HFFc6 (cell line): ENCODE data around the gene GSPT1. TPM values are rescaled to one million over a fixed set of nuclear protein-coding genes. Genes with fewer than 3 reads are reported as not detected.

Experiments
- DNase-seq: peaks from one replicate; pipeline ENCODE4 v3.0.0-alpha.2; 2018
- H3K27ac Mint-ChIP-seq: 2 replicates; pipeline ENCODE4 v1.8.0; 2020; ENCODE audit warnings: mild to moderate bottlenecking, mixed read lengths
- H3K27me3 Mint-ChIP-seq: 2 replicates; pipeline ENCODE4 v1.8.0; 2021; ENCODE audit warnings: mild to moderate bottlenecking, moderate library complexity, mixed read lengths; ENCODE audit not compliant: insufficient read depth
- H3K36me3 Mint-ChIP-seq: 2 replicates; pipeline ENCODE4 v1.8.0; 2021; ENCODE audit warnings: low read depth, mixed read lengths
- H3K4me1 Mint-ChIP-seq: 2 replicates; pipeline ENCODE4 v1.8.0; 2020; ENCODE audit warnings: low read depth, mixed read lengths
- H3K4me3 Mint-ChIP-seq: 2 replicates; pipeline ENCODE4 v1.8.0; 2020; ENCODE audit warnings: mild to moderate bottlenecking, moderate library complexity, mixed read lengths
- H3K9me3 Mint-ChIP-seq: 2 replicates; pipeline ENCODE4 v1.8.0; 2020; ENCODE audit warnings: mild to moderate bottlenecking, mixed read lengths
- total RNA-seq, 6 experiments: library from RNA; stranded (reverse); fragmentation: NEBNext Ultra II Directional; extraction: Animal tissue kit (Norgen Biotek cat#: 25700); gene quantifications; 2 replicates in 1 of 6; 3 replicates in 5 of 6; pipeline ENCODE4 v1.2.3, GENCODE V29; 2021
- TF ChIP-seq, protein P1 (sequence below): fragments of 200-600 bp; sonication (generic); IDR thresholded peaks from 2 replicates; pipeline ENCODE4 v1.5.0; 2021; ENCODE audit warnings: antibody characterized with exemption, mild to moderate bottlenecking

GSPT1 gene
- total RNA-seq, 6 experiments from 2014 or later: 187 to 221 (median 211) TPM

DNA sequence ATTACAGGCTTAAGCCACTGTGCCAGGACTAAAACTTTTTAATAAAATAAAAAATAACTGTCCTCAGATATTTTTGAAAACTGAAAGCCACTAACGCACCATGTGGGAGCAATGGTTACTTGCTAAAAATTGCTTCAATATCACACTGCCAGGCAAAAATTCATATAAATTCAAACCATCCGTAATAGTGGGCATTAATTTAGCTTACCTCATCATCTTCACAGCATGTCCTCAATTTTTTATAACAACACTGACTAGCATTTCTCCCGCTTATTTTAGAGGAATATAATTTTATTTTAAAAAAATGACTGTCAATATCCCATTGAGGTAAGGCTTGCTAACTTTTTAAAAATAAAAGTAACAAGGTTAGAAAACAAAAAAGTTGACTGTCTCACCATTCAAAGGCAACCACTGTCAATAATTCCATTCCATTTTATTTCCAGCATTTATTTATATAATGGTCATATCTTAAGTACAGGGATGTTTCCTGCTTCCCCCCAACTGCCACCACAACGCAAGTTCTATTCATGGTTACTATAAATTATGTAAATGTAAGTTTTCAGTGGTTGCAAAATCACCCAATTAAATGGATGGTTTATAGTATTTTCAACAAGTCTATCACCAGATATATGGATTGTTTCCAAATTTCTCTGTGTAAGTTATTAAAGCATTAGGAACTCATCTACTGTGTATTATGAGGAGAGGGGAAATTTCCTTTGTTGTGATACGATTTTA lies 25.4 kb downstream of the GSPT1 start:
- DNase-seq: no peak
- Mint-ChIP-seq H3K36me3 (peaks cover 32% of the 10 kb centered on the region), H3K4me1 (no peaks in the 10 kb centered on the region), H3K9me3 (no peaks in the 10 kb centered on the region), H3K27me3 (no peaks in the 10 kb centered on the region), H3K4me3 (no peak overlapping the region), H3K27ac (no peak overlapping the region)
- TF ChIP-seq, protein P1, sequence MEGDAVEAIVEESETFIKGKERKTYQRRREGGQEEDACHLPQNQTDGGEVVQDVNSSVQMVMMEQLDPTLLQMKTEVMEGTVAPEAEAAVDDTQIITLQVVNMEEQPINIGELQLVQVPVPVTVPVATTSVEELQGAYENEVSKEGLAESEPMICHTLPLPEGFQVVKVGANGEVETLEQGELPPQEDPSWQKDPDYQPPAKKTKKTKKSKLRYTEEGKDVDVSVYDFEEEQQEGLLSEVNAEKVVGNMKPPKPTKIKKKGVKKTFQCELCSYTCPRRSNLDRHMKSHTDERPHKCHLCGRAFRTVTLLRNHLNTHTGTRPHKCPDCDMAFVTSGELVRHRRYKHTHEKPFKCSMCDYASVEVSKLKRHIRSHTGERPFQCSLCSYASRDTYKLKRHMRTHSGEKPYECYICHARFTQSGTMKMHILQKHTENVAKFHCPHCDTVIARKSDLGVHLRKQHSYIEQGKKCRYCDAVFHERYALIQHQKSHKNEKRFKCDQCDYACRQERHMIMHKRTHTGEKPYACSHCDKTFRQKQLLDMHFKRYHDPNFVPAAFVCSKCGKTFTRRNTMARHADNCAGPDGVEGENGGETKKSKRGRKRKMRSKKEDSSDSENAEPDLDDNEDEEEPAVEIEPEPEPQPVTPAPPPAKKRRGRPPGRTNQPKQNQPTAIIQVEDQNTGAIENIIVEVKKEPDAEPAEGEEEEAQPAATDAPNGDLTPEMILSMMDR: no peak

DNA sequence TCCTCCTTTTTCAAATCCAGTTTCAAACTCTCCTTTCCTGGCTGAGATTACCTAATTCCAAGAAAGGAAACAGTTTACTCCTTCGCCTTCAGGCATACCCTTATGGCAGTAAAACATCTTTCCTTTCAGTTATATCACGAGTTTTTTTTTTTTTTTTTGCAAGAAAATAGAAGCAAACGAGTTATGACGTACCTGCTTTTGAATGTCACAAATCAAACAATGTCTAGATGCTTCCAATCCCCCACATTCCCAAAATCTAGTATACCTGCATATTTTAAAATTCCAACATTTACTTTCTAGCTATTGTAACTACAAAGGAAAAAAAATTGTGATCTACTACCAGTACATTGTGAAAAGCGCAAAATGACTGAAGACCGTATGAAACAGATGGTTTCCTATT lies 28.9 kb downstream of the GSPT1 start:
- no peak for DNase-seq
- Mint-ChIP-seq H3K4me3 (no peak overlapping the region), H3K27ac (no peak overlapping the region), H3K9me3 (no peaks in the 10 kb centered on the region), H3K36me3 (peaks cover 22% of the 10 kb centered on the region), H3K27me3 (no peaks in the 10 kb centered on the region; the same call in 1 of the 2 replicates), H3K4me1 (no peaks in the 10 kb centered on the region)
- TF ChIP-seq, protein P1: no peak

DNA sequence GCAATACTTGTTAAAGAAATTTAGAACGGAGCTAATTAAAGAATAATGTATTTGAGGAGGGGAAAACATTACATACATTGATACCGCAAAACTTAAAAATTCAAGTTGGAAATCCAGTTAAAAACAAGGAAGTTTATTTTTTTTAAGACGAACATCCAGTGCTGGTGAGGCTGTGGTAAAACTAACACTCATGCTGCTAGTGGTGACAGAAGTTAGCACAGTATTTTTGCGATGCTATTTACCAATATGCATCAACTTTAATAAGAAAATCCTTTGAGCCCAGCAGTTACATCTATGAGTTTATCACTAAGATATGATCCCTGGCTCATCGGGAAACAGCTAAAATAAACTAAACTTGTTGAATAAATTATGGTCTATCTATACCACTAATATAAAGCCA lies 31.7 kb downstream of the GSPT1 start:
- Mint-ChIP-seq H3K36me3 (peaks cover 25% of the 10 kb centered on the region), H3K27ac (no peak overlapping the region), H3K4me1 (no peaks in the 10 kb centered on the region), H3K4me3 (no peak overlapping the region), H3K27me3 (no peaks in the 10 kb centered on the region; the same call in 1 of the 2 replicates), H3K9me3 (no peaks in the 10 kb centered on the region)
- DNase-seq: no peak
- TF ChIP-seq, protein P1: no peak

DNA sequence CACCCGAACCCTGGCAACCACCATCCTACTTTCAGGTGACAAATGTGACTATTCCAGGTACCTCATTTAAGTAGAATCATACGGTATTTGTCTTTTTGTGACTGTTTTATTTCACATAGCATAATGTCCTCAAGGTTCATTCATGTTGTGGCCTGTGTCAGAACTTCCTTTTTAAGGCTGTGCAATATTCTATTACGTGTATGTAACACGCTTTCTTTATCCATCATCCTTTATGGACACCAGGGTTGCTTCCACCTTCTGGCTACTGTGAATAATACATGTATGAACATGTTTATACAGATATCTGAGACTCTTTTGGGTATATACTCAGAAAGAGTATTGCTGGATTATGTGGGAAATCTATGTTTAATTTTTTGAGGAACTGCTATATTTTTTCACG lies 35.7 kb downstream of the GSPT1 start:
- no peak for DNase-seq
- Mint-ChIP-seq H3K4me1 (peaks cover 7% of the 10 kb centered on the region), H3K27me3 (no peaks in the 10 kb centered on the region; the same call in 1 of the 2 replicates), H3K9me3 (no peaks in the 10 kb centered on the region), H3K27ac (no peak overlapping the region), H3K36me3 (peaks cover 13% of the 10 kb centered on the region), H3K4me3 (no peak overlapping the region)
- TF ChIP-seq, protein P1: 0 out of 2 replicates have a peak, but pooled peaks have one; percentile 11

DNA sequence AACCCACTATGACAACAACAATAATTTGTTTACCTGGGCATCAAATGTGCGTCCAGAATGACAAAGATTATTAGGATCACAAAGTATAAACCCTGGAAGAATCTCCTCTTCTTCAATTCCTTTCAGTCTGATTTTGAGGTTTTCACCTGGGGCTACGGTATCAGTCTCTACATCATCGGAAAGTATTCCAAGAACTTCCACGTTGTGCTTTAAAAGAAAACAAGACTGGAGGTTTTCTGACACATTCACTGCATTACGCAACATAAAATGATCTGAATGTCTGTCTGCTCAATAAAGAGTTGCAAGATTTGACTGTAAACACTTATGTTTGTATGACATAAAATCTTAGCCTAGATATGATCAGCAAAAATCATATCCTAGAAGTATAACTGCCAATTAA lies 38.4 kb downstream of the GSPT1 start:
- Mint-ChIP-seq H3K4me1 (peaks cover 12% of the 10 kb centered on the region), H3K9me3 (no peaks in the 10 kb centered on the region), H3K27me3 (no peaks in the 10 kb centered on the region), H3K36me3 (peaks cover 21% of the 10 kb centered on the region), H3K4me3 (no peak overlapping the region), H3K27ac (no peak overlapping the region)
- no peak for DNase-seq
- TF ChIP-seq, protein P1: no peak
